WTC11 (cell line): ENCODE measurements around the gene TPCN2. TPM values are rescaled to one million over a fixed set of nuclear protein-coding genes. Genes with fewer than 3 reads are reported as not detected.

Source experiments
- ATAC-seq: fragments of 200-7000 bp; cut with Tn5 transposase; 2 replicates; pipeline ENCODE4 v1.10.0; 2021; ENCODE audit warnings: mild to moderate bottlenecking, moderate library complexity
- CTCF ChIA-PET: fragments of 300-600 bp; sonication (Branson Sonifier 250); formaldehyde crosslinking; loops from one replicate; lab custom pipeline; 2021; ENCODE audit warnings: antibody characterized with exemption; lab: Charles Lee
- POLR2A ChIA-PET: fragments of 350-600 bp; sonication (Branson Sonifier 250); formaldehyde crosslinking; loops from one replicate; lab custom pipeline; 2021; ENCODE audit warnings: antibody characterized with exemption; lab: Charles Lee
- DNase-seq: peaks from one replicate; pipeline ENCODE4 v3.0.0; 2021; ENCODE audit warnings: low spot score
- H3K27ac Mint-ChIP-seq: 2 replicates; pipeline ENCODE4 v1.8.0; 2021; ENCODE audit warnings: mixed read lengths
- H3K27me3 Mint-ChIP-seq: 2 replicates; pipeline ENCODE4 v1.8.0; 2021; ENCODE audit warnings: low read depth, mild to moderate bottlenecking, moderate library complexity, mixed read lengths
- H3K36me3 Mint-ChIP-seq: 2 replicates; pipeline ENCODE4 v1.8.0; 2021; ENCODE audit warnings: mixed read lengths
- H3K4me1 Mint-ChIP-seq: 2 replicates; pipeline ENCODE4 v1.8.0; 2022; ENCODE audit warnings: mixed read lengths
- H3K4me3 Mint-ChIP-seq: 2 replicates; pipeline ENCODE4 v1.8.0; 2021; ENCODE audit warnings: mild to moderate bottlenecking, moderate library complexity, mixed read lengths
- H3K9me3 Mint-ChIP-seq: 2 replicates; pipeline ENCODE4 v1.8.0; 2021; ENCODE audit warnings: mixed read lengths
- ESRRA ChIP-seq: sonication (generic); formaldehyde crosslinking; IDR thresholded peaks from 2 replicates; pipeline ENCODE4 v1.8.1; 2022; ENCODE audit warnings: mild to moderate bottlenecking, missing genetic modification reagents, borderline replicate concordance
- ETV6 ChIP-seq: sonication (generic); formaldehyde crosslinking; IDR thresholded peaks from 2 replicates; pipeline ENCODE4 v1.8.1; 2022; ENCODE audit warnings: mild to moderate bottlenecking, missing genetic modification reagents
- FOXK1 ChIP-seq: sonication (generic); formaldehyde crosslinking; IDR thresholded peaks from 2 replicates; pipeline ENCODE4 v1.8.0; 2022; ENCODE audit warnings: mild to moderate bottlenecking, moderate library complexity, missing genetic modification reagents
- NFYB ChIP-seq: sonication (generic); formaldehyde crosslinking; conservative IDR thresholded peaks from 2 replicates; pipeline ENCODE4 v1.8.0; 2022; ENCODE audit warnings: low read depth, missing genetic modification reagents
- NR3C1 ChIP-seq: sonication (generic); formaldehyde crosslinking; conservative IDR thresholded peaks from 2 replicates; pipeline ENCODE4 v1.8.1; 2023; ENCODE audit warnings: low read depth, mild to moderate bottlenecking, missing genetic modification reagents
- ZNF396 ChIP-seq: fragments of 250-450 bp; sonication (Bioruptor Pico); IDR thresholded peaks from 2 replicates; pipeline ENCODE4 v1.8.0; 2021; ENCODE audit warnings: mild to moderate bottlenecking, moderate library complexity, borderline replicate concordance
- ZNF416 ChIP-seq: fragments of 250-450 bp; sonication (Bioruptor Pico); IDR thresholded peaks from 2 replicates; pipeline ENCODE4 v1.9.0; 2021; ENCODE audit warnings: mild to moderate bottlenecking, inconsistent platforms
- total RNA-seq: library from RNA; stranded (reverse); gene quantifications from 3 replicates; pipeline ENCODE4 v1.2.3, GENCODE V29; 2021
- TF ChIP-seq, protein P1 (sequence below): fragments of 250-450 bp; sonication (Bioruptor Pico); conservative IDR thresholded peaks from 2 replicates; pipeline ENCODE4 v1.9.0; 2021; ENCODE audit warnings: mild to moderate bottlenecking
- TF ChIP-seq, protein P2 (sequence below): sonication (generic); formaldehyde crosslinking; conservative IDR thresholded peaks from 2 replicates; pipeline ENCODE4 v1.8.1; 2022; ENCODE audit warnings: mild to moderate bottlenecking, missing genetic modification reagents
- TF ChIP-seq, protein P3 (sequence below): sonication (generic); formaldehyde crosslinking; IDR thresholded peaks from 2 replicates; pipeline ENCODE4 v1.8.1; 2023; ENCODE audit warnings: mild to moderate bottlenecking, missing genetic modification reagents, moderate library complexity
- TF ChIP-seq, protein P4 (sequence below): sonication (generic); formaldehyde crosslinking; IDR thresholded peaks from 2 replicates; pipeline ENCODE4 v1.8.1; 2023; ENCODE audit warnings: mild to moderate bottlenecking, missing genetic modification reagents

Gene TPCN2
- total RNA-seq, 1 experiment from 2014 or later, result 24.6 TPM

DNA sequence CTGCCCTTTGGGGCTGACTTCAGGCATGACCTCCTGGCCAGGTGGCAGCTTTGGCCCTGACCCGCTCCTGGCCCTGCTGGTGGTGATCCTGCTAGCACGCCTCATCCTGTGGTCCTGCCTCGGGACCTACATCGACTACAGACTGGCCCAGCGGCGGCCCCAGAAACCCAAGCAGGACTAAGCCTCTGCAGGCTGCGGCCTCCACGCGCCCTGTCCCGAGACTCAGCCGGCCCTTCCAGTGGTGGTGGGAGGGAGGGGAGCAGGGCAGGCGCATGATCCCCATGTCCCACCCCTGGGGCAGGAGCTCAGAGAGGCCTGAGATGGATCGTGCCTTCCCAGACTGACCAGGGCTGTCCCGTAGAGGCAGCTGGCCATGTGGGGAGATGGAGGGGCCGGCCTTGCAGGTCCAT is 109.1 kb downstream of the TPCN2 start (continued):
- TF ChIP-seq, protein P1, sequence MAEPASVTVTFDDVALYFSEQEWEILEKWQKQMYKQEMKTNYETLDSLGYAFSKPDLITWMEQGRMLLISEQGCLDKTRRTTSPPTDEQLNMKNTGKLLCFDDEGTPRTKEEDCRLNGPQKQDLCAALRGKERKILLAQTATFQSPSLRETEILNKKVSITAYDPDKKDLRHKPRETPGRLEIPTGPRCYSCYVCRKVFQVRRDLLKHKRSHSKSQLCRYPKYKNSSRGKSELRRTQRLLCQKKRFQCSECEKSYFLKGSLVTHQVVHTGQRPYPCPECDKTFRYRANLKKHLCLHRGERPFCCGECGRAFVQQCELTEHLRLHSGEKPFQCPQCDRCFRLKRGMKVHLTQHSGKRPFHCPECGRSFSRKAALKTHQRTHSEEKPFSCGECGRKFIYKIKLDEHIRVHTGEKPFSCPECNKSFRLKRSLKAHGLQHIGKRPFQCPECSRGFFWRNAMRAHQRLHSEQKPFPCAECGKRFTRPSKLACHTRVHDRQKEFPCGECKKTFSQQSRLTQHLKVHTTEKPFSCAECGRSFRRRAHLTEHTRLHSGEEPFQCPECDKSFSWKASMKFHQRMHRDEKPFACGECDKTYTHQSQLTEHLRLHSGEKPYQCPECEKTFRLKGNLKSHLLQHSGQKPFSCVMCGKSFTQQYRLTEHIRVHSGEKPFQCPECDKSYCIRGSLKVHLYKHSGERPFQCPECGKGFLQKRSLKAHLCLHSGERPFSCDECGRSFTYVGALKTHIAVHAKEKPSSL (CRISPR knock-in tag), result no peak
- TF ChIP-seq, protein P2, sequence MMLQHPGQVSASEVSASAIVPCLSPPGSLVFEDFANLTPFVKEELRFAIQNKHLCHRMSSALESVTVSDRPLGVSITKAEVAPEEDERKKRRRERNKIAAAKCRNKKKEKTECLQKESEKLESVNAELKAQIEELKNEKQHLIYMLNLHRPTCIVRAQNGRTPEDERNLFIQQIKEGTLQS (CRISPR knock-in tag), result no peak
- TF ChIP-seq, protein P3, sequence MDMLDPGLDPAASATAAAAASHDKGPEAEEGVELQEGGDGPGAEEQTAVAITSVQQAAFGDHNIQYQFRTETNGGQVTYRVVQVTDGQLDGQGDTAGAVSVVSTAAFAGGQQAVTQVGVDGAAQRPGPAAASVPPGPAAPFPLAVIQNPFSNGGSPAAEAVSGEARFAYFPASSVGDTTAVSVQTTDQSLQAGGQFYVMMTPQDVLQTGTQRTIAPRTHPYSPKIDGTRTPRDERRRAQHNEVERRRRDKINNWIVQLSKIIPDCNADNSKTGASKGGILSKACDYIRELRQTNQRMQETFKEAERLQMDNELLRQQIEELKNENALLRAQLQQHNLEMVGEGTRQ (CRISPR knock-in tag), result no peak
- TF ChIP-seq ETV6 (CRISPR knock-in tag), result no peak
- TF ChIP-seq, protein P4, sequence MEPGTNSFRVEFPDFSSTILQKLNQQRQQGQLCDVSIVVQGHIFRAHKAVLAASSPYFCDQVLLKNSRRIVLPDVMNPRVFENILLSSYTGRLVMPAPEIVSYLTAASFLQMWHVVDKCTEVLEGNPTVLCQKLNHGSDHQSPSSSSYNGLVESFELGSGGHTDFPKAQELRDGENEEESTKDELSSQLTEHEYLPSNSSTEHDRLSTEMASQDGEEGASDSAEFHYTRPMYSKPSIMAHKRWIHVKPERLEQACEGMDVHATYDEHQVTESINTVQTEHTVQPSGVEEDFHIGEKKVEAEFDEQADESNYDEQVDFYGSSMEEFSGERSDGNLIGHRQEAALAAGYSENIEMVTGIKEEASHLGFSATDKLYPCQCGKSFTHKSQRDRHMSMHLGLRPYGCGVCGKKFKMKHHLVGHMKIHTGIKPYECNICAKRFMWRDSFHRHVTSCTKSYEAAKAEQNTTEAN (CRISPR knock-in tag), result no peak
- TF ChIP-seq ZNF396 (CRISPR knock-in tag), result no peak
- TF ChIP-seq ZNF416 (CRISPR knock-in tag), result no peak
- TF ChIP-seq NR3C1 (CRISPR knock-in tag), result no peak
- TF ChIP-seq, all 79 proteins: peak for 0

DNA sequence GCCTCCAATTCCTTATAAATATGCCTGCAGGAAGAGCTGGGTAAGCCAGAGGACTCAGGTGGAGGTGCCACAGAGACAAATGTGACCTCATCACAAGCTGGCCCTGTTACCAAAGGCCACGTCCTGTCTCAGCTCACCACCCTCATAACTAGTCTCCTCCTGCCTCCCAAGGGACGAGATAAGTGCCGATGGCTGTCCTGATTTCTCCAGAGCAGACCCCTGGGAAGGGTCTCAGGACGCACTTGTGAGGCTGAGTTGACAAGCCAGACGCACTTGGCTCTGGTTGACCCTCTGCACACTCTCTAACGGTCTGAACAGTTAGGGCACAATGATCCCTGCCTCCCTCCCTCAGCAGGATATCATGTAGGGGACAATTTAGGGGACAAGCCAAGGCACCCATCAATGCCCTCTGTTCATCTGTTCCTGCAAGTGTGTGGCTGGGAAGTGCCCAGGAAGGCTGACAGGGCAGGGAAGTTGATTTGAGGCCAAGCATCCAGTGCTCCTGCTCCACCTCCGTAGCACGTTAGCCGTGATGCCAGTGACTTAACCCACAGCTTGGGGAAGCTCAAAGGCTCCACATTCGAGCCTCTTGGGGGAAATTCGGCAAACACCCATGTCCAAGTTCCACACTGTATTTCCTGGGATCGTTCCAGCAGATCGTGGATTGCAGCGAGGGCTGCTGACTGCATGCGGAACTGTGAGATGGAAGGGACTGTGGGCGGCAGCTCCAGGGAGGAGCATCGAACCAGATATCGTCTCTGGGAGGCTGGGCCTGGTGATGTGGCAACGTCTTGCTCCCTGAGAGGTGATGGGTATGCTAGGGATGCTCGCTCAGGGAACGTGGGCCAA is 109.8 kb downstream of the TPCN2 start:
- no peak overlapping the region for H3K27ac Mint-ChIP-seq
- no peak for TF ChIP-seq NFYB (CRISPR knock-in tag)
- TF ChIP-seq FOXK1 (CRISPR knock-in tag), result no peak
- no peak for TF ChIP-seq ESRRA
- TF ChIP-seq, all 79 proteins: peak for 0
- peaks cover under 1% of the 10 kb centered on the region; the same call in 1 of the 2 replicates for H3K4me1 Mint-ChIP-seq
- ATAC-seq (no peak), DNase-seq (no peak)
- ChIA-PET CTCF (interaction anchor here (0.8 to 1.0 kb wide), 2 partner anchors 27 to 525 kb away, joined by 3 to 6 read pairs; no protein-coding TSS in a partner anchor), POLR2A (interaction anchor here (0.5 kb wide), 1 partner anchor 520 kb away, joined by 3 read pairs; no protein-coding TSS in a partner anchor)
- no peaks in the 10 kb centered on the region for H3K36me3 Mint-ChIP-seq
- H3K27me3 Mint-ChIP-seq, result no peaks in the 10 kb centered on the region
- H3K9me3 Mint-ChIP-seq, result peaks cover 9% of the 10 kb centered on the region; the same call in 1 of the 2 replicates
- H3K4me3 Mint-ChIP-seq, result no peak overlapping the region

DNA sequence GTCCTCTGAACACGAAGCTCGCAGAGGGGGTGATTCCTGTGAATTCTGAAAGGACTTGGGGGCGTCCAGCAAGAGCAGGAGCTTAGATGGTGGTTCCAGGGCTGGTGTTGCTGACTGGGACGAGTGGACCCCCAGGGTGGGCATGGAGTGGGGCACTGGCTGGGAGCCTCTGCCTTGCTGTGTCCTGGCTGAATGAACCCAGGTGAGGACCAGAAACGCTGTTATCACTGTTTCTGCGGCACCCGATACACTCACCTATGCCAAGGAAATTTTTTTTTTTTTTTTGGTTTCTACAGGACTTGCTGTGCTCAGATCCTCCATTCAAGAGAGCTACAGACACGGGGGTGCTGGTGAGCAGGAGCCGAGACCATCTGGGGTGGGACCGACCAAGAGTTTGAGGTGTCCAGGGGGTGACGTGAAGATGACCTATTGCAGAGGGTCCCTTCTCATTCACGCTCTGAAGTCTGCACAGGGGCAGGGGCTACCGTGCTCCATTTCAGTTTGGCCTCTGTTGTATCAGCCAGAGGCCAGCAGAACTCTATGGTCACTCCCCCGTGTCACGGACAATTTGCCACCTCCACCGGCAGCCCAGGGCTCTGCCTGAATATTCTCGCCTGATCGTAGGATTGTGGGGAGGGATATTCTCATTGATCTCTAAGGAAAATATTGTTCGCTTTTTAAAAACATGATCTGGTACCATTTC is 110.6 kb downstream of the TPCN2 start:
- CTCF ChIA-PET, result interaction anchor here (0.8 kb wide), 1 partner anchor 524 kb away, joined by 3 read pairs; no protein-coding TSS in a partner anchor

More for the DNA sequence above, 110.6 kb downstream of the TPCN2 start:
- Mint-ChIP-seq H3K9me3 (peaks cover 16% of the 10 kb centered on the region), H3K36me3 (no peaks in the 10 kb centered on the region; the same call in 1 of the 2 replicates), H3K4me1 (no peaks in the 10 kb centered on the region), H3K27ac (no peak overlapping the region), H3K27me3 (no peaks in the 10 kb centered on the region), H3K4me3 (no peak overlapping the region)
- POLR2A ChIA-PET, result no interaction called here
- DNase-seq, result no peak
- no peak for ATAC-seq
- no peak for TF ChIP-seq ETV6 (CRISPR knock-in tag)
